ENCODE measurements around the gene PDK2. TPM values are rescaled to one million over a fixed set of nuclear protein-coding genes. Genes with fewer than 3 reads are reported as not detected.

The PDK2 gene
- total and polyA plus RNA-seq, 2 of the 4 experiments (the other 2 are of a cell fraction): 26.7 to 104 TPM

DNA sequence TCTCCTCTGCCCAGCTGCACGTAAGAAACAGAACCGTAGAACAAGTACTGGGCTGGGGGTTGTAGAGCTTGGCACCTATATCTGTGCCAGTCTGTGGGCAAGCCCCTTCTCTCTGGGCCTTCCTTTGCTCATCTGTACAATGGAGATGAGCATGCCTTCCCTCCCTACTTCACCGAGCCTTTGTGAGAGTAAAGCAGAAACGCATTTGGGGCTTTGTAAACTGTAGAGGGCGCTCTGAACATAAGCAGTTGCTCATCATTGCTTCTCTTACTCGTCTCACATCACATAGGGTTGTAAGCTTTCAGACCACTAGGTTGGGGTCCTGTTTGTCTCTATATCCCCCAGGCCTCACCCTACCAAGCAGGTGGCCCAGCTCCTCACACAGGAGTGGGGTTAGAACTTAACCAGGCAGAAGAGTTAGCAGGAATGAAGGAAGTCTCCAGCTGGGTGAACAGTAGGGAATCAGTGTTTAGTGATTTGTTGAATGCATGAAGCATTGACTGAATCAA, 19.8 kb downstream of the PDK2 start:
- Histone ChIP-seq H3K4me3 (ENCODE audit: insufficient read depth, low read depth, low read length) (no peak overlapping the region), H4K5ac (ENCODE audit: low read depth, low read length) (no peak overlapping the region), H3K27ac (ENCODE audit: insufficient read depth, low read length) (no peak overlapping the region), H3K79me1 (ENCODE audit: low read depth in 1 of 2, low read length in 2 of 2) (no peaks in the 10 kb centered on the region), H2BK15ac (ENCODE audit: low read depth, low read length) (no peak overlapping the region), H3K4me2 (ENCODE audit: low read depth, low read length) (no peak overlapping the region), H2BK5ac (ENCODE audit: low read depth, low read length, poor library complexity, severe bottlenecking) (no peak overlapping the region), H2AK9ac (replicated peaks; ENCODE audit: low read depth, low read length, poor library complexity) (peak overlapping the region; percentile 18), H3K9me1 (ENCODE audit: insufficient read depth, low read length) (no peaks in the 10 kb centered on the region; the same call in 1 of the 2 replicates), H4K20me1 (ENCODE audit: insufficient read depth, low read length) (no peaks in the 10 kb centered on the region), H3K36me3 (ENCODE audit: control insufficient read depth, insufficient read depth, low read length) (peaks cover 14% of the 10 kb centered on the region; the same call in 1 of the 2 replicates), H2AK5ac (ENCODE audit: low read depth, low read length) (peak overlapping the region; percentile 38; the same call in 1 of the 2 replicates), H3K9ac (ENCODE audit: low read depth, low read length) (no peak overlapping the region), H3K23ac (ENCODE audit: low read depth, low read length) (no peak overlapping the region), H3K14ac (replicated peaks; ENCODE audit: low read depth, low read length) (no peak overlapping the region), H2BK20ac (ENCODE audit: low read depth, low read length) (no peak overlapping the region), H4K8ac (ENCODE audit: low read depth in 2 of 2, low read length in 2 of 2) (no peak overlapping the region), H2AFZ (replicated peaks; ENCODE audit: low read length, poor library complexity) (peak overlapping the region; percentile 37), H3K9me3 (ENCODE audit: control insufficient read depth, insufficient read depth, low read length) (no peaks in the 10 kb centered on the region), H3K18ac (ENCODE audit: low read depth, low read length) (no peak overlapping the region), H3K4ac (ENCODE audit: low read depth, low read length) (no peak overlapping the region), H2BK120ac (ENCODE audit: low read depth, low read length) (no peak overlapping the region), H3K56ac (ENCODE audit: extremely low read depth, insufficient read depth, low read length) (no peak overlapping the region), H4K91ac (ENCODE audit: insufficient read depth, low read depth, low read length) (no peak overlapping the region), H3K27me3 (ENCODE audit: control insufficient read depth, insufficient read depth, low read length) (no peaks in the 10 kb centered on the region), H3K4me1 (ENCODE audit: control insufficient read depth, insufficient read depth, low read length) (peaks cover 3% of the 10 kb centered on the region)
- POLR2A ChIA-PET (ENCODE audit: unreplicated experiment): no interaction called here
- intact Hi-C loops (cut with micrococcal nuclease): loop anchor here (1.0 kb wide), 2 partner anchors 36 to 46 kb away; no protein-coding TSS in a partner anchor
- in situ Hi-C loops (cut with MboI; ENCODE audit: low sequenced_read_pairs): no loop called here
- CTCF ChIA-PET: interaction anchor here (0.6 to 1.9 kb wide), 3 partner anchors 9 to 183 kb away, joined by 3 to 10 read pairs (median 4); no protein-coding TSS in a partner anchor
- WGBS, 2 experiments (ENCODE audit: extremely low coverage in 2 of 2, insufficient read length in 1 of 2): no CpG with 5 or more reads among the region's 6 CpGs
- TF ChIP-seq CHD1 (IDR thresholded peaks at IDR 0.05; ENCODE audit: low read depth, low read length) (no peak), SMC3 (IDR thresholded peaks at IDR 0.05; ENCODE audit: low read depth, low read length) (peak; percentile 52), RFX5 (IDR thresholded peaks at IDR 0.05; ENCODE audit: low read depth, low read length) (no peak), RAD21 (IDR thresholded peaks at IDR 0.05; ENCODE audit: low read length) (peak; percentile 68)
- TF ChIP-seq, protein P1, sequence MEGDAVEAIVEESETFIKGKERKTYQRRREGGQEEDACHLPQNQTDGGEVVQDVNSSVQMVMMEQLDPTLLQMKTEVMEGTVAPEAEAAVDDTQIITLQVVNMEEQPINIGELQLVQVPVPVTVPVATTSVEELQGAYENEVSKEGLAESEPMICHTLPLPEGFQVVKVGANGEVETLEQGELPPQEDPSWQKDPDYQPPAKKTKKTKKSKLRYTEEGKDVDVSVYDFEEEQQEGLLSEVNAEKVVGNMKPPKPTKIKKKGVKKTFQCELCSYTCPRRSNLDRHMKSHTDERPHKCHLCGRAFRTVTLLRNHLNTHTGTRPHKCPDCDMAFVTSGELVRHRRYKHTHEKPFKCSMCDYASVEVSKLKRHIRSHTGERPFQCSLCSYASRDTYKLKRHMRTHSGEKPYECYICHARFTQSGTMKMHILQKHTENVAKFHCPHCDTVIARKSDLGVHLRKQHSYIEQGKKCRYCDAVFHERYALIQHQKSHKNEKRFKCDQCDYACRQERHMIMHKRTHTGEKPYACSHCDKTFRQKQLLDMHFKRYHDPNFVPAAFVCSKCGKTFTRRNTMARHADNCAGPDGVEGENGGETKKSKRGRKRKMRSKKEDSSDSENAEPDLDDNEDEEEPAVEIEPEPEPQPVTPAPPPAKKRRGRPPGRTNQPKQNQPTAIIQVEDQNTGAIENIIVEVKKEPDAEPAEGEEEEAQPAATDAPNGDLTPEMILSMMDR (conservative IDR thresholded peaks at IDR 0.05; ENCODE audit: low read depth, low read length): peak; percentile 64
- TF ChIP-seq, protein P2, sequence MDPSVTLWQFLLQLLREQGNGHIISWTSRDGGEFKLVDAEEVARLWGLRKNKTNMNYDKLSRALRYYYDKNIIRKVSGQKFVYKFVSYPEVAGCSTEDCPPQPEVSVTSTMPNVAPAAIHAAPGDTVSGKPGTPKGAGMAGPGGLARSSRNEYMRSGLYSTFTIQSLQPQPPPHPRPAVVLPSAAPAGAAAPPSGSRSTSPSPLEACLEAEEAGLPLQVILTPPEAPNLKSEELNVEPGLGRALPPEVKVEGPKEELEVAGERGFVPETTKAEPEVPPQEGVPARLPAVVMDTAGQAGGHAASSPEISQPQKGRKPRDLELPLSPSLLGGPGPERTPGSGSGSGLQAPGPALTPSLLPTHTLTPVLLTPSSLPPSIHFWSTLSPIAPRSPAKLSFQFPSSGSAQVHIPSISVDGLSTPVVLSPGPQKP (IDR thresholded peaks at IDR 0.05; ENCODE audit: borderline replicate concordance, low read depth, low read length): no peak
- DNase-seq: peak; percentile 70
- no TSS peak for BruUV-seq (replicated peaks)
- peak; percentile 50 for ATAC-seq (ENCODE audit: low read depth)
- dilution Hi-C loops (cut with HindIII; ENCODE audit: low sequenced_read_pairs, unreplicated experiment): no loop called here
